HG02884 (cell line): ENCODE data around the gene TAMALIN.

Experiments
- ATAC-seq: cut with Tn5 transposase; IDR thresholded peaks from one replicate; pipeline ENCODE4 v1.9.1; 2021; ENCODE audit warnings: mild to moderate bottlenecking, moderate library complexity; ENCODE audit not compliant: unreplicated experiment

TAMALIN gene

GRCh38 chr12:51980809-51981127 is 26.0 kb upstream of the TAMALIN start:
- ATAC-seq, result no peak

DNA sequence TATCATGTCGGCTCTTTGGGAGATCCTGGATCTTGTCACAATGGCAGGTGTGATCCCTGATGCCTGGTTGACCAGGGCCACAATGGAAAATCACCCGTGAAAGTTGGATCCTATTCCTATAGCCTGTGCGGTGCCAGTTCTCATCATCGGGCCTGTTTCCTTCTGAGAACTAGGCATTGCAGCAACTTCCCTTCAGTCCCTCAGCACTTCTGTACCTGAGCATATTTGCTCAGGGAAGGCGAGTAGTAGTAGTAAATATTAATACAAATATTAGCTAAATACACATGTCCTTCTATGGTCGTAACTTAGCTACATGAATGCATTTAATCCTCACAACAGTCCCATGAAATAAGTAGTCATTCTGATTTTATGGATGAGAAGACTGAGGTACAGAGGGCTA is 22.1 kb upstream of the TAMALIN start:
- ATAC-seq, result no peak

- no peak for ATAC-seq
Observed at GRCh38 chr12:51985154-51985835, 21.5 kb upstream of the TAMALIN start.

- no peak for ATAC-seq
Observed at GRCh38 chr12:51986834-51987233, 19.9 kb upstream of the TAMALIN start.

GRCh38 chr12:51992246-51992645 is 14.5 kb upstream of the TAMALIN start:
- ATAC-seq, result no peak

- no peak for ATAC-seq
Observed at GRCh38 chr12:51994539-51994820, 12.3 kb upstream of the TAMALIN start.

- no peak for ATAC-seq
Observed at GRCh38 chr12:51994959-51995358, 11.8 kb upstream of the TAMALIN start.

GRCh38 chr12:51997136-51997535 is 9.6 kb upstream of the TAMALIN start:
- no peak for ATAC-seq

GRCh38 chr12:52003016-52003550 is 3.7 kb upstream of the TAMALIN start:
- ATAC-seq, result no peak

DNA sequence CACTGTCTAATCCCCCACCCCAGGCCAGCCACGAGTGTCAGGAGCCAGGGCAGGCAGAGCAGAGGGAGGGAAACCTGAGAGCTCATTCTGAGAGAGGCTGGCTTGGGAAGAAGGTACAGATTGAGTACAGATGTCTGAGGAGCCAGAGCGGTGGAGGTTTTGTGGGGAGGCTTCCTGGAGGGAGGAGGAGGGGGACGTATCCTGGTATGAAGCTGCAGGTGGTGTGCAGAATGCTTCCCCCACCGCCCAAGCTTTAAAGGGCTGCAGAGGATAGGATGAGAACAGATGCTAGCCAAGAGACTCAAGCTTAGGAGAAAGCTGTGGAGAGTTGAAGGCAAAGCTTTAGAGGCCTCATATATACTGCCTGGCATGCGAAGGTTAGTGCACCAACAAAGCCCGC is 3.2 kb upstream of the TAMALIN start:
- no peak for ATAC-seq

DNA sequence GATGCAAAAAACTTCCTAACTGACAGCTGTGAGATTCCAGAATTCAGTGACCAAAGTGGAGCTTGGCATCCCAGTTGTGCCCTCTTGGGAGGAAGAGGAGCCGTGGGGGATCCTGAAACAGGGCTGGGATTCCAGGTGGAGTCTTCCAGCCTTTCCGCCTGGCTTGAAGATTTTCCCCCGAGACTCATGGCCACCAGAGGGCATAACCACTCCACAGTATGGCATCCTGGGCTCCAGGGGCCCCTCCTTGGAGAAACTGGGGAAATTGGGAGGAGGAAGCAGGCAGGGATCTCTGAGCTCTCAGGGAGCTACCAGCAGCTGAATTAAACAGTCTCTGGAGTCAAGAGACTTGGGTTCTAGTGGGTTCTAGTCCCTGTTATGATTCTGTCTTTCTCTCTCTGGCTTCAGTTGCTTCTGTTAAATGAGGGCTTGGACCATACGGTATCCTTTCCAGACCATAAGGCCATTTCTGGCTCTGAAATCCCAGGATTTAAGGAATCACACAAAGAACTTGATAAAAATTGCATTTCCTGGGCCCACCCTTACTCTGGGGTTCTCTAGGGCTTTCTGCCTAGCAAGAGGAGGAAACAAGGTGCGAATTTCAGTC is 2.6 kb upstream of the TAMALIN start:
- no peak for ATAC-seq

GRCh38 chr12:52005218-52005902 is 1.4 kb upstream of the TAMALIN start:
- ATAC-seq, result no peak

- peak; percentile 74 for ATAC-seq
Observed at GRCh38 chr12:52005903-52006703, 643 bp upstream of the TAMALIN start.

DNA sequence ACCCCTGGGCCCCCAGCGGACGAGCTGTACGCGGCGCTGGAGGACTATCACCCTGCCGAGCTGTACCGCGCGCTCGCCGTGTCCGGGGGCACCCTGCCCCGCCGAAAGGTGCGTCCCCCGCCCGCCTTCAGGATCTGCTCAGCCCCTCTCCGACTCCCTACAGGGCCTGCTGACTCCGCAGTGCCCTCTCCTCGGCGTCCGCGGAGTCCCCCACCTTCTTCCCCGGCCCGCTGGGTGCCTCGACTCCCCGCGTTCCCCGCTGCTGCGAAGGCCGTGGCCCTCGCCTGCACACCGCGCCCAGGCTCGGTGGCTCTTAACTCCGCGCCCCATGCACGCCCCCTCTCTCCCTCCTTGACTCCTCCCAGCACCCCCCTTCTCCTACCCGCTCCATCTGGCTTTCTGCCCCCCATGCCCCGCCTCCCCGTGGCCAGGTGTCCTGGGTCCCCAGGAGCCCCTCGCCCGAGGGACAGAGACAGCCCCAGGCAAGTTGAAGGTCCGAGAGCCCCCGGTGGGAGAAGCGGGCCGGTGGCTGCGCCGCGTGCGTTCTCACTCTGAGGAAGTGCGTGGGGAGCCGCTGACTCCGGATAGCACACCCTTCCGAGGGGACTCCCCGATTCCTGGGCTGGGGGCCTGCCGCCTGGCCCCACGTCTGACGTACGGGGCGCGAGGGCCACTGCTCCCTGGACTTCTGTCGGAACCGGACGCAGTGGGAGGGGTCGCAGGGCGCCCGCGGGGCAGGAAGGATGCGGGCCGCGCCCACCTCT is 594 bp downstream of the TAMALIN start:
- no peak for ATAC-seq

DNA sequence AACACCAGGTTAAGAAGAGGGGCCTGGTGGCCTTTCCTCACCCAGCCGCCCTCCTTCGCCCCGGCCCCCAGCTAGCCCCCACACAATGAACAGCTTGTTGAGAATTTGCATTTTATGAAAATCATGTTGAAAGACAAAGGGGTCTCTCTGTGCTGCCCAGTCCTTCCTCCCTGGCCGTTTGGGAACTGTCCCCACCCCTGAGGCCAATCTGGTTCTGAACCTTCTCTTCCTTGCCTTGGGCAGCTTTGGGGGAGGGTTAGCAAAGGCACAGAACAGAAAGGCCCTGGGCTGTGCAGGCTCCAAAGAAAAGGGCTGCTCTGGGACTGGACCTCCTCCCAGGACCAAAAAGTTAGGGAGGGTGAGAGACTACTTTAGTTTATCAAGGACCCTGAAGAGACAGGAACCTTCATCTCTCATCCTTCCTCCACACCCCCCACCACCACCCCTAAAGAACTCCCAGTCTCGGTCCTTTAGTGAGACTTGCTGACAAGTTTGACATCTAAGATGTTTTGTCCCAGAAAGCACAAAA is 1.3 kb downstream of the TAMALIN start:
- ATAC-seq, result no peak

- no peak for ATAC-seq
Observed at GRCh38 chr12:52009081-52009751, 2.5 kb downstream of the TAMALIN start.

DNA sequence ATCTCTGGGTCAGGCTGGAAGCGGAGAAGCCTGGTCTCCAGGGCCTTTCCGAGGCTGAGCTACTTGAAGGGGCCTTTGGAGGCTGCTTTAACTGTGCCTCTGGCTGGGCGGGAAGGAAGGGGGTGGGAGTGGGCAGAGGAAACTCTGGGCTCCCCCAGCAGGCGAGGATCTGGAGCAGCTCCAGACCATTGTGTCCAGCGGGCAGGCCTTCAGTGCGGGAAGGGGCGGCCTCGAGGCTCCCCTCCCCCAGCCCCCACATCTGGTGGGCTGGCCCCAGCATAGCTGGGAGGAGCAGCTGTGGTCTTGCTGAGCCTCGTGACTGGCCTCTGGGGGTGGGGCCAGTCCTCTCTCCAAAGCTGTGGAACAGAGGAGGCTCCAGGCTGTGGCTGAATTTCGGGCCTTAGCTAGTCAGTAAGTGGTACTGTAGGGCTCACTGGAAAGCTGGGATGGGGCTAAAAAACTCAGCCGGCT is 3.4 kb downstream of the TAMALIN start:
- ATAC-seq, result no peak

DNA sequence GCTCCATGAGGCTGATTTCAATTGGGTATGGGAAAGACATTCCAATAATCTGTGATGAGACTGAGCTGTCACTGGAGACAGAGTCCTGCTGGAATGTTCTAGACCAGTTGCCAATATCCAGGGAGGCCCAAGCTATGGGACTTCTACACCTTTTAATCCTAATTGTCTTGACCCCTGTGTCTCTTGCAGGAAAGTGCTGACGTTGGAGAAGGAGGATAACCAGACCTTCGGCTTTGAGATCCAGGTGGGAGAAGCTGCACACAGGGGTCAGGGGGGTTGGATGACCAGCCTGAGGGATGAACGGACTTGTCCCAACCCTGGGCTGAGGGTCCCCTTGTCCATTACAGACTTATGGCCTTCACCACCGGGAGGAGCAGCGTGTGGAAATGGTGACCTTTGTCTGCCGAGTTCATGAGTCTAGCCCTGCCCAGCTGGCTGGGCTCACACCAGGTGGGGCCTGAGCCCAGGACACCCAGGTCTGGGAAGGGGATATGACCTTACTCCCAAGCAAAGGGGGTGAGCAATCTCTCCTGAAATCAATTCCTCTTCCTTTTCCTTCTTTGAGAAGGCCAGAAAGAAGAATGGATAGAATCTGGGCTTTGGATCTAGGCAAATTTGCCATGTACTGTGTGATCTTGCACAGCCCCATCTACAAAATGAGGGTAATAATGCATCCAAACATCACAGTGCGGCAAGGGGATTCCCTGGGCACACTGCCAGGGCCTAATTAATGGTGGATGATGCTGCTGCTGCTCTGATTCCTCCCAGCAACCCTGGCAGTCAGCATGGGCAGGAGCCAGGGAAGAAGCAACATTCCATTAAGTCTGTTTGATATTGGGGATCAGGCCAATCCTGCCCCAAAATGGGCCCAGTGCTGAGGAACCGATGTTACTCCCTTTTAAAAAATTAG is 4.2 kb downstream of the TAMALIN start:
- ATAC-seq, result no peak
